IMR-90 (cell line): ENCODE results near the gene STK10. TPM values are rescaled to one million over a fixed set of nuclear protein-coding genes. Genes with fewer than 3 reads are reported as not detected.

Experiments
- ATAC-seq: fragments of 200-7000 bp; cut with Tn5 transposase; 2 replicates; pipeline ENCODE4 v1.9.1; 2020; ENCODE audit warnings: low read depth, mild to moderate bottlenecking, moderate library complexity
- BruUV-seq: library from RNA; stranded (reverse); fragments of 400-500 nt; replicated peaks from 2 replicates; lab custom pipeline; 2021; lab: Mats Ljungman, UMichigan
- CTCF ChIA-PET: fragments of 300-600 bp; formaldehyde crosslinking; extraction: SDS; loops from one replicate; lab custom pipeline; 2021; ENCODE audit warnings: antibody characterized with exemption; lab: Yijun Ruan, JAX
- POLR2A ChIA-PET: fragments of 300-600 bp; sonication (Branson Sonifier 250); formaldehyde crosslinking; loops from one replicate; lab custom pipeline; 2022; ENCODE audit warnings: antibody characterized with exemption; ENCODE audit not compliant: unreplicated experiment; lab: Charles Lee
- DNase-seq: peaks from one replicate; pipeline ENCODE4 v3.0.0; 2013
- H2AFZ ChIP-seq: replicated peaks from 2 replicates; pipeline ENCODE3; 2013; ENCODE audit warnings: low read length, mild to moderate bottlenecking; ENCODE audit not compliant: poor library complexity
- H2AK5ac ChIP-seq: 2 replicates; pipeline ENCODE4 v1.6.1; 2013; ENCODE audit warnings: low read depth, low read length, inconsistent platforms
- H2AK9ac ChIP-seq: replicated peaks from 2 replicates; pipeline ENCODE3; 2013; ENCODE audit warnings: mild to moderate bottlenecking, low read depth, low read length, moderate library complexity; ENCODE audit not compliant: poor library complexity
- H2BK120ac ChIP-seq: 2 replicates; pipeline ENCODE4 v1.6.1; 2013; ENCODE audit warnings: low read depth, low read length, inconsistent platforms
- H2BK15ac ChIP-seq: 3 replicates; pipeline ENCODE4 v1.6.1; 2013; ENCODE audit warnings: low read depth, low read length, inconsistent platforms
- H2BK20ac ChIP-seq: 2 replicates; pipeline ENCODE4 v1.6.1; 2013; ENCODE audit warnings: low read depth, mild to moderate bottlenecking, inconsistent platforms, low read length, moderate library complexity
- H2BK5ac ChIP-seq: 2 replicates; pipeline ENCODE4 v1.6.1; 2013; ENCODE audit warnings: mild to moderate bottlenecking, low read depth, low read length, inconsistent platforms; ENCODE audit not compliant: poor library complexity, severe bottlenecking
- H3K14ac ChIP-seq: replicated peaks from 2 replicates; pipeline ENCODE4 v1.6.1; 2013; ENCODE audit warnings: low read depth, low read length, inconsistent platforms
- H3K18ac ChIP-seq: 2 replicates; pipeline ENCODE4 v1.6.1; 2013; ENCODE audit warnings: low read depth, low read length, control low read depth
- H3K23ac ChIP-seq: 2 replicates; pipeline ENCODE4 v1.6.1; 2013; ENCODE audit warnings: low read depth, low read length, inconsistent platforms
- H3K27ac ChIP-seq: 2 replicates; pipeline ENCODE4 v1.5.1; 2013; ENCODE audit warnings: mild to moderate bottlenecking, control low read depth, low read length; ENCODE audit not compliant: insufficient read depth
- H3K27me3 ChIP-seq: 2 replicates; pipeline ENCODE4 v1.6.1; 2013; ENCODE audit warnings: low read length; ENCODE audit not compliant: control insufficient read depth, insufficient read depth
- H3K36me3 ChIP-seq: 2 replicates; pipeline ENCODE4 v1.6.1; 2013; ENCODE audit warnings: low read length, mixed read lengths; ENCODE audit not compliant: control insufficient read depth, insufficient read depth
- H3K4ac ChIP-seq: 2 replicates; pipeline ENCODE4 v1.6.1; 2013; ENCODE audit warnings: low read depth, low read length, inconsistent platforms
- H3K4me1 ChIP-seq: 2 replicates; pipeline ENCODE4 v1.6.1; 2013; ENCODE audit warnings: low read length, mixed read lengths; ENCODE audit not compliant: control insufficient read depth, insufficient read depth
- H3K4me2 ChIP-seq: 2 replicates; pipeline ENCODE4 v1.6.1; 2013; ENCODE audit warnings: low read depth, mild to moderate bottlenecking, control low read depth, low read length, moderate library complexity
- H3K4me3 ChIP-seq: 2 replicates; pipeline ENCODE4 v1.5.1; 2013; ENCODE audit warnings: low read depth, mild to moderate bottlenecking, control low read depth, low read length, moderate library complexity; ENCODE audit not compliant: insufficient read depth
- H3K56ac ChIP-seq: 2 replicates; pipeline ENCODE4 v1.6.1; 2013; ENCODE audit warnings: low read length, inconsistent platforms; ENCODE audit not compliant: insufficient read depth; ENCODE audit errors: extremely low read depth
- H3K79me1 ChIP-seq, 2 experiments: 2 replicates each; pipeline ENCODE4 v1.6.1; 2013; ENCODE audit warnings: low read length in 2 of 2, inconsistent platforms in 1 of 2, low read depth in 1 of 2
- H3K9ac ChIP-seq: 2 replicates; pipeline ENCODE4 v1.6.1; 2013; ENCODE audit warnings: low read depth, low read length, control low read depth
- H3K9me1 ChIP-seq: 2 replicates; pipeline ENCODE4 v1.6.1; 2013; ENCODE audit warnings: low read length, inconsistent platforms; ENCODE audit not compliant: insufficient read depth
- H3K9me3 ChIP-seq: 2 replicates; pipeline ENCODE4 v1.6.1; 2013; ENCODE audit warnings: low read length; ENCODE audit not compliant: control insufficient read depth, insufficient read depth
- H4K20me1 ChIP-seq: 2 replicates; pipeline ENCODE4 v1.6.1; 2013; ENCODE audit warnings: low read length, inconsistent platforms; ENCODE audit not compliant: insufficient read depth
- H4K5ac ChIP-seq: 2 replicates; pipeline ENCODE4 v1.6.1; 2013; ENCODE audit warnings: mild to moderate bottlenecking, low read depth, low read length, control low read depth
- H4K8ac ChIP-seq, 2 experiments: 2 replicates each; pipeline ENCODE4 v1.6.1; 2013; ENCODE audit warnings: low read depth in 2 of 2, low read length in 2 of 2, control low read depth in 1 of 2, inconsistent platforms in 1 of 2
- H4K91ac ChIP-seq: 2 replicates; pipeline ENCODE4 v1.6.1; 2013; ENCODE audit warnings: low read depth, low read length, inconsistent platforms; ENCODE audit not compliant: insufficient read depth
- BHLHE40 ChIP-seq: fragments of 150-350 bp; IDR thresholded peaks from 2 replicates; pipeline ENCODE4 v1.6.1; 2016; ENCODE audit warnings: mild to moderate bottlenecking, low read depth, low read length
- CEBPB ChIP-seq: IDR thresholded peaks from 2 replicates; pipeline ENCODE4 v1.6.1; 2012; ENCODE audit warnings: low read depth, low read length, improper control_type of control experiment
- CHD1 ChIP-seq: IDR thresholded peaks from 2 replicates; pipeline ENCODE4 v1.6.1; 2012; ENCODE audit warnings: low read depth, low read length, improper control_type of control experiment
- CTCF ChIP-seq: conservative IDR thresholded peaks from 2 replicates; pipeline ENCODE4 v1.5.1; 2012; ENCODE audit warnings: mild to moderate bottlenecking, low read depth, low read length, improper control_type of control experiment
- FOS ChIP-seq: fragments of 150-350 bp; IDR thresholded peaks from 2 replicates; pipeline ENCODE4 v1.6.1; 2016; ENCODE audit warnings: low read depth, low read length
- MAFK ChIP-seq: IDR thresholded peaks from 2 replicates; pipeline ENCODE4 v1.6.1; 2012; ENCODE audit warnings: low read depth, low read length, improper control_type of control experiment
- MAZ ChIP-seq: IDR thresholded peaks from 2 replicates; pipeline ENCODE4 v1.6.1; 2012; ENCODE audit warnings: low read depth, mild to moderate bottlenecking, low read length, improper control_type of control experiment, moderate library complexity, borderline replicate concordance
- MXI1 ChIP-seq: IDR thresholded peaks from 2 replicates; pipeline ENCODE4 v1.6.1; 2012; ENCODE audit warnings: low read depth, mild to moderate bottlenecking, low read length, moderate library complexity, borderline replicate concordance
- NFE2L2 ChIP-seq: fragments of 150-350 bp; IDR thresholded peaks from 2 replicates; pipeline ENCODE4 v1.6.1; 2016; ENCODE audit warnings: low read depth, mild to moderate bottlenecking, low read length
- POLR2A ChIP-seq: IDR thresholded peaks from 2 replicates; pipeline ENCODE4 v1.6.1; 2012; ENCODE audit warnings: mild to moderate bottlenecking, low read depth, low read length
- RAD21 ChIP-seq: IDR thresholded peaks from 2 replicates; pipeline ENCODE4 v1.6.1; 2012; ENCODE audit warnings: low read length, improper control_type of control experiment
- RCOR1 ChIP-seq: IDR thresholded peaks from 2 replicates; pipeline ENCODE4 v1.6.1; 2012; ENCODE audit warnings: mild to moderate bottlenecking, low read length, improper control_type of control experiment; ENCODE audit not compliant: insufficient replicate concordance
- RFX5 ChIP-seq: IDR thresholded peaks from 2 replicates; pipeline ENCODE4 v1.8.0; 2012; ENCODE audit warnings: low read depth, mild to moderate bottlenecking, low read length, moderate library complexity
- SMC3 ChIP-seq: fragments of 150-350 bp; IDR thresholded peaks from 2 replicates; pipeline ENCODE4 v1.6.1; 2016; ENCODE audit warnings: low read depth, mild to moderate bottlenecking, antibody characterized with exemption, low read length, moderate library complexity
- WGBS, 2 experiments: methylation state at CpG; one replicate each; pipeline versions ENCODE4 v1.1.5 to v1.1.7; 2013; ENCODE audit warnings: missing lambda C conversion rate in 2 of 2; ENCODE audit not compliant: insufficient read length in 1 of 2; ENCODE audit errors: extremely low coverage in 2 of 2; 5-methylcytosine and 5-hydroxymethylcytosine counted together
- dilution Hi-C: fragments of 300-500 bp; cut with HindIII; formaldehyde crosslinking; loops from one replicate; pipeline ENCODE4 v1.14.3; 2018; ENCODE audit warnings: low sequenced_read_pairs; ENCODE audit not compliant: unreplicated experiment
- in situ Hi-C: fragments of 300-500 bp; cut with MboI; formaldehyde crosslinking; loops from 3 replicates; pipeline ENCODE4 v1.14.3; 2019; ENCODE audit warnings: low sequenced_read_pairs, inconsistent platforms, mixed read lengths
- intact Hi-C: fragments of 100-400 bp; cut with micrococcal nuclease; formaldehyde crosslinking; loops from 2 replicates; pipeline ENCODE4 v1.10.0; 2022
- polyA plus RNA-seq, 3 experiments: library from polyadenylated mRNA; depleted of rRNA; stranded (reverse); fragments of >200 nt; gene quantifications; 2 replicates each; pipeline ENCODE4 v1.2.3, GENCODE V29; 2012; ENCODE audit warnings: low replicate concordance in 1 of 3
- total RNA-seq: library from RNA; depleted of rRNA; stranded (reverse); fragments of >200 nt; gene quantifications from 2 replicates; pipeline ENCODE4 v1.2.3, GENCODE V29; 2012
- TF ChIP-seq, protein P1 (sequence below): fragments of 150-350 bp; IDR thresholded peaks from 2 replicates; pipeline ENCODE4 v1.6.1; 2017; ENCODE audit warnings: mild to moderate bottlenecking, antibody characterized with exemption, low read length, low read depth
- TF ChIP-seq, protein P2 (sequence below): fragments of 150-350 bp; IDR thresholded peaks from 2 replicates; pipeline ENCODE4 v1.6.1; 2016; ENCODE audit warnings: low read depth, mild to moderate bottlenecking, low read length, moderate library complexity, borderline replicate concordance

Gene STK10
- total and polyA plus RNA-seq, 2 of the 4 experiments (the other 2 are of a cell fraction) = 15.4 to 18.5 TPM

DNA sequence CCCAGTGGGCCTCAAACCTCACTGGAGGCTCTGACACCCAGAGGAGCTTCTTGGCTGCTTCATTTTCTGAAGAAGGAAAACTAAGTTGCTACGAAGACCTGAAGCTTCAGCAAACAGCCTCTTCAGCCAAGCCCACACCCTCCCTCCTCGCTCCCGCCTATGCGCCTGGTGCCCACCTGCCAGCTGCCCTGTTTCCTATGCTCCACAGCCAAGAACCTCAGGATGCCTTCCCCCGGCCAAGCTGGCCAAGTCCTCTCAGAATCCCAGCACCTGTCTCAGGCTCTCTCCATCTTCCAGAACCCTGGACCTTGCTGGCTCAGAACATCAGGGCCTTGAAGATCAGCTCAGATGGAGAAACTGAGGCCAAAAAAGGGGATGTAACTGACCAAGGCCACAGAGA lies 60.4 kb downstream of the STK10 start:
- Histone ChIP-seq H3K9me1 (peaks cover 22% of the 10 kb centered on the region), H3K23ac (no peak overlapping the region), H3K14ac (no peak overlapping the region), H2BK5ac (no peak overlapping the region), H3K4ac (no peak overlapping the region), H3K4me1 (peaks cover 5% of the 10 kb centered on the region; the same call in 1 of the 2 replicates), H3K27ac (no peak overlapping the region), H3K79me1 (peaks cover 22 to 70% of the 10 kb centered on the region in 2 experiments), H3K27me3 (no peaks in the 10 kb centered on the region), H2BK20ac (no peak overlapping the region), H3K9me3 (no peaks in the 10 kb centered on the region), H4K5ac (no peak overlapping the region), H2AK9ac (no peak overlapping the region), H3K4me3 (no peak overlapping the region), H3K9ac (no peak overlapping the region), H3K56ac (no peak overlapping the region), H3K4me2 (no peak overlapping the region), H2AK5ac (no peak overlapping the region), H4K20me1 (peaks cover 18% of the 10 kb centered on the region; the same call in 1 of the 2 replicates), H2AFZ (no peak overlapping the region), H2BK120ac (no peak overlapping the region), H4K91ac (no peak overlapping the region), H3K36me3 (peaks cover 7% of the 10 kb centered on the region), H3K18ac (no peak overlapping the region), H2BK15ac (no peak overlapping the region), H4K8ac (no peak overlapping the region)
- in situ Hi-C loops (no loop called here), intact Hi-C loops (no loop called here), dilution Hi-C loops (no loop called here)
- no TSS peak for BruUV-seq
- CTCF ChIA-PET = no interaction called here
- DNase-seq (no peak), ATAC-seq (no peak)
- WGBS, 2 experiments = 88% methylated on average over 2 of the region's 5 CpGs; no CpG with 5 or more reads in 1 of the 2 experiments
- TF ChIP-seq RAD21 (no peak), MAFK (no peak), CEBPB (no peak), MAZ (no peak), POLR2A (no peak), FOS (no peak), MXI1 (no peak), RFX5 (no peak), CTCF (no peak), CHD1 (no peak), BHLHE40 (no peak), NFE2L2 (no peak), RCOR1 (no peak), SMC3 (no peak)
- TF ChIP-seq, protein P1, sequence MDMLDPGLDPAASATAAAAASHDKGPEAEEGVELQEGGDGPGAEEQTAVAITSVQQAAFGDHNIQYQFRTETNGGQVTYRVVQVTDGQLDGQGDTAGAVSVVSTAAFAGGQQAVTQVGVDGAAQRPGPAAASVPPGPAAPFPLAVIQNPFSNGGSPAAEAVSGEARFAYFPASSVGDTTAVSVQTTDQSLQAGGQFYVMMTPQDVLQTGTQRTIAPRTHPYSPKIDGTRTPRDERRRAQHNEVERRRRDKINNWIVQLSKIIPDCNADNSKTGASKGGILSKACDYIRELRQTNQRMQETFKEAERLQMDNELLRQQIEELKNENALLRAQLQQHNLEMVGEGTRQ = no peak
- TF ChIP-seq, protein P2, sequence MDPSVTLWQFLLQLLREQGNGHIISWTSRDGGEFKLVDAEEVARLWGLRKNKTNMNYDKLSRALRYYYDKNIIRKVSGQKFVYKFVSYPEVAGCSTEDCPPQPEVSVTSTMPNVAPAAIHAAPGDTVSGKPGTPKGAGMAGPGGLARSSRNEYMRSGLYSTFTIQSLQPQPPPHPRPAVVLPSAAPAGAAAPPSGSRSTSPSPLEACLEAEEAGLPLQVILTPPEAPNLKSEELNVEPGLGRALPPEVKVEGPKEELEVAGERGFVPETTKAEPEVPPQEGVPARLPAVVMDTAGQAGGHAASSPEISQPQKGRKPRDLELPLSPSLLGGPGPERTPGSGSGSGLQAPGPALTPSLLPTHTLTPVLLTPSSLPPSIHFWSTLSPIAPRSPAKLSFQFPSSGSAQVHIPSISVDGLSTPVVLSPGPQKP = no peak
- POLR2A ChIA-PET = no interaction called here
